PFSK-1 (cell line): ENCODE results near the gene PXDN.

ENCODE experiments used
- REST ChIP-seq, 2 experiments: IDR thresholded peaks; 2 replicates each; pipeline versions ENCODE4 v1.6.1 to v1.8.0; 2011 to 2012; ENCODE audit warnings: low read depth in 2 of 2, low read length in 2 of 2, control low read depth in 1 of 2, inconsistent platforms in 1 of 2, mild to moderate bottlenecking in 1 of 2, moderate library complexity in 1 of 2; ENCODE audit not compliant: insufficient read depth in 1 of 2
- SIN3A ChIP-seq: IDR thresholded peaks from 2 replicates; pipeline ENCODE4 v1.6.1; 2012; ENCODE audit warnings: mild to moderate bottlenecking, low read length, moderate library complexity, borderline replicate concordance; ENCODE audit not compliant: insufficient read depth

- no peak for TF ChIP-seq SIN3A
- no peak for TF ChIP-seq REST (IDR thresholded peaks at IDR 0.05; ENCODE audit: insufficient read depth in 1 of 2, low read depth in 2 of 2, low read length in 2 of 2)
These were observed 144.8 kb downstream of the PXDN start for GRCh38 chr2:1599301-1600085.
